Amniotic epithelial cell (primary cell): ENCODE data around the gene FOXP4.

Experiments used
- DNase-seq: peaks from one replicate; pipeline ENCODE4 v3.0.0-alpha.2; 2010; ENCODE audit warnings: low read depth

The FOXP4 gene

GRCh38 chr6:41646026-41646795 is 100.0 kb downstream of the FOXP4 start:
- no peak for DNase-seq

GRCh38 chr6:41647061-41647511 is 100.9 kb downstream of the FOXP4 start:
- DNase-seq = no peak

GRCh38 chr6:41648070-41648585 is 101.9 kb downstream of the FOXP4 start:
- no peak for DNase-seq

DNA sequence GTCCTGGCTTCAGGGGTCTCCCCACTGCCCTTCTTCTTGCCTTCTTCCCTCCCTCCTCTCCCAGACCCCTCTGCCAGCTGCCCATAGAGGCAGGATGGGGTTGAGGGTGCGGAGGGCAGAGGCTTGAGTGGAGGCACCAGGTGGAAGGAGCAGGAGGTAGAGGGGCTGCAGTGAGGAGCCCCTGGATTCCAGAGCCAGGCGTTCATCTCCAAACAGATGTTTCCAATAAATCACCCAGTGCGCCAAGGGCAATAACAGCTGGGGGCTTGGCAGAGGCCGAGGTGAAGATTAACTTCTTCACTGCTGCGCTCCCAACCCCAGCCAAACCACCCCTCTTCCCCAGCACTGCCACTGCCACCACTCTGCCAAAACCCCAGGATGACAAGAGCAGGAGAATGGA is 102.7 kb downstream of the FOXP4 start:
- no peak for DNase-seq

GRCh38 chr6:41649596-41649995 is 103.4 kb downstream of the FOXP4 start:
- no peak for DNase-seq

DNA sequence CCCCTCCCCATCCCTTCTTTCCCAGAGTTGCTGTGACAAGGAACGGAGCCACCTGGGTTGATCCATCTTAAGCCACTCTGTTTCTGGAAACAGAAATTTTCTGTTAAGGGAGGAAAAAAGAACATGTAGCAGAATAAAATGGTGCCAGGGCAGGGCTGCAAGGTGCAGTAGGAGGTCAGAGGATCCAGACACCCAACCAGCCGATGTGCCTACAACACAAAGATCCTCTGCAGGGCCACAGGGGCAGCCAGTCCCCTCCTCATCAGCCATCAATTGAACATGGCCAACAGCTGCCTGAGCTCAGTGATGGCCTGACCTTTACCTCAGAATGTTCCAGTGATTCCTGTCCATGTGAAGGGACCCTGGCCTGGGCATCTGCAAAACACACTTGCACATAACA is 103.9 kb downstream of the FOXP4 start:
- no peak for DNase-seq

DNA sequence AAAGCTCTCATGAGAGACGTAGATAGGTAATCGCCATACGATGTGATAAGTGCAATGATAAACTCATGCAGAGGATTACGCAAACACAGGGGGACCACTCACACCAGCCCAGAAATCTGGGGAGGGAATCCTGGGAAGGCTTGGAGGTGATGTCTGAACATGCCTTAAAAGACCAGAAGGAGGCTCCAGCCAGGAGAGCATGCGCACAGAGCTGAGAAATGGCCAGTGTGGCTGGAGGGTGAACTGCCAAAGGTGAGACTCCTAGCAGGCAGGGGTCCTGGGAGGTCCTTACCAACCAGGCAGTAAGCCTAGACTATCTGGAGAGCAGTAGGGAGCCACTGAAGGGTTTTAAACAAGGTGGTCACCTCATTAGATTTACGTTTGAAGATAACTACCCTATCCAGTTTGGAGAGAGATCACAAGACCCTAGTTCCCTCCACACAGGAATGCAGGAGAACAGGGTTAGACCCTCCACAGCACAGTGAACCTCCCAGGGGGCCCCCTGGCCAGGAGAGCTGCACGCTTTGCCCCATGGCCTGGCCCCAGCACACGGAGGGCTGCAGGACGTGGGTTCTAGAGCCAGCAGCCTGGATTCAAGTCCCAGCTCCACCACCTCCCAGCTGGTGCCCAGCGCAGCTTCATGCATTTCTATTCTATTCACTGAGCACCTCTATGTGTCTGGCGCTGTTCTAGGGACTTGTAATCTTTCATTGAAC is 105.2 kb downstream of the FOXP4 start:
- no peak for DNase-seq
